Fibroblast of peridontal ligament (primary cell): ENCODE measurements around the gene MDM2.
"Not testable (repeated sequence)": the region's sequence is repeated elsewhere in the genome, so short reads cannot be mapped to it uniquely, and the experiment has no call there.

Experiments
- DNase-seq: peaks from one replicate; pipeline ENCODE4 v3.0.0-alpha.2; 2010; ENCODE audit errors: extremely low read depth

MDM2 gene

GRCh38 chr12:68785823-68786222 lies 22.2 kb upstream of the MDM2 start:
- no peak for DNase-seq

- no peak for DNase-seq
Observed at GRCh38 chr12:68786929-68787328, 21.0 kb upstream of the MDM2 start.

- DNase-seq, result no peak
Observed at GRCh38 chr12:68788554-68789143, 19.3 kb upstream of the MDM2 start.

DNA sequence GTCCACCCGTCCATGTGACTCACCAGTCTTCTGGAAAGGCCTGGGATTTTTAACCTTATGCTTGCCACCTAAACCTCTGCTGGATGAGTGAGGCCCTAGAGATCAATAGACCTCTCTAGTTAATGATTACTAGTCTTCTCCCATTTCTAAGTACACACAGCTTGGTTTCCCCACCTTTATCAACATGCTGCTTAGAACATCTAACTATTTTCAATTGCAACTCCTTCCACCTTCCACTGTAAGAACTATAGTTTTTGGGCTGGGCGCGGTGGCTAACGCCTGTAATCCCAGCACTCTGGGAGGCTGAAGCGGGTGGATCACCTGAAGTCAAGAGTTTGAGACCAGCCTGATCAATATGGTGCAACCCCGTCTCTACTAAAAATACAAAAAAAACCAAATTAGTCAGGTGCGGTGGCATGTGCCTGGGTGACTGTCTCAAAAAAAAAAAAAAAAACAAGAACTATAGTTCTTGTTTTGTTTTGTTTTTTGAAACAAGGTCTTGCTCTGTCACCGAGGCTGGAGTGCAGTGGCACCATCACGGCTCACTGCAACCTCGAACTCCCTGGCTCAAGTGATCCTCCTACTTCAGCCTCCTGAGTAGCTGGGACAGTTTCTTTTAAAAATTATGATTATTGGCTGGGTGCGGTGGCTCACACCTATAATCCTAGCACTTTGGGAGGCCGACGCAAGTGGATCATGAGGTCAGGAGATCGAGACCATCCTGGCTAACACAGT lies 18.7 kb upstream of the MDM2 start:
- DNase-seq, result no peak

DNA sequence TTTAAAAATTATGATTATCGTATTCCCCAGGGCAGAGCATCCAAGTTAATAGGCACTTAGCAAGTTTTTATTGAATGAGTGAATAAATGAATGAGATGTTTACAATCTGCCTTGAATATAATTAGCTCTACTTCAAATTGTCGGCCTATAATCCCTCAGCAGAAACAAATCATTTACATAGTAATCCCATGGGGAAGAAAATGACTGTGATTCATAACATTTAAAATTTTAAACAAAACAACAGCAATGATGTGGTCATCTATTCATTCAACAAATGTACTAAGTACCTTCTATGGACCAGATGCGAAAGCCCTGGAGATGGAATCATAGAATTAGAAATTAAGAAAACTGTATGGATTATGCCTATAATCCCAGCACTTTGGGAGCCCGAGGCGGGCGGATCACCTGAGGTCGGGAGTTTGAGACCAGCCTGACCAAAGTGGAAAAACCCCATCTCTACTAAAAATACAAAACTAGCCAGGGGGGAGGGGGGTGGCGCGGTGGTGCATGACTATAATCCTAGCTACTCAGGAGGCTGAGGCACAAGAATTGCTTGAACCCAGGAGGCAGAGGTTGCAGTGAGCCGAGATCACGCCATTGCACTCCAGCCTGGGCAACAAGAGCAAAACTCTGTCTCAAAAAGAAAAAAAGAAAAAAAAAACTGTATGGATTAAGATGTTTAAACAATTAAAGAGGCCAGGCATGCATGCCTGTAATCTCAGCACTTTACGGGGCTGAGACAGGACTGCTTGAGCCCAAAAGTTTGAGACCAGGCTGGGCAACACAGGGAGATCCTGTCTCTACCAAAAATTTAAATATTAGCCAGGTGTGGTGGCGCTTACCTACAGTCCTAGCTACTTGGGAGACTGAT lies 17.7 kb upstream of the MDM2 start:
- DNase-seq, result peak; percentile 41

- no peak for DNase-seq
Observed at GRCh38 chr12:68790952-68791234, 17.1 kb upstream of the MDM2 start.

- no peak for DNase-seq
Observed at GRCh38 chr12:68791897-68792481, 16.0 kb upstream of the MDM2 start.

GRCh38 chr12:68792952-68793351 lies 15.0 kb upstream of the MDM2 start:
- peak; percentile 18 for DNase-seq

DNA sequence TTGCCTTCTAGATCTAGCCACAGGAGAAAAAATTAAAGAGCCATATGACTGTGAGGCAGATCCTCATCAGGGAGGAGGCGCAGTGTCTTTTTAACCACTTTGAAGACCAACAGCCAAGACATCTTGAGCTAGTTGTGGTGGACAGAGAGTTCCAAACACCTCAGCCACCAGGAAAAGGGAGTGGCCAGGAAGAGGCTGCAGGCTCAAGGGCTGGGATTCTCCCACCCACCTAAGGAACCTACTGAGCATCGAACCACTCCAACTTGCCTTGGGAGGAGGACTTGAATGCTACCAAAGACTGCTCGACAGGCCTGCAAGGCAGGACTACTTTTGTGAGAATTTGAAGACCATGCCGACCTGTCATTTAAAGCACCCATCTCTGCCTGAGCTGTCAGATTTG lies 14.5 kb upstream of the MDM2 start:
- no peak for DNase-seq

DNA sequence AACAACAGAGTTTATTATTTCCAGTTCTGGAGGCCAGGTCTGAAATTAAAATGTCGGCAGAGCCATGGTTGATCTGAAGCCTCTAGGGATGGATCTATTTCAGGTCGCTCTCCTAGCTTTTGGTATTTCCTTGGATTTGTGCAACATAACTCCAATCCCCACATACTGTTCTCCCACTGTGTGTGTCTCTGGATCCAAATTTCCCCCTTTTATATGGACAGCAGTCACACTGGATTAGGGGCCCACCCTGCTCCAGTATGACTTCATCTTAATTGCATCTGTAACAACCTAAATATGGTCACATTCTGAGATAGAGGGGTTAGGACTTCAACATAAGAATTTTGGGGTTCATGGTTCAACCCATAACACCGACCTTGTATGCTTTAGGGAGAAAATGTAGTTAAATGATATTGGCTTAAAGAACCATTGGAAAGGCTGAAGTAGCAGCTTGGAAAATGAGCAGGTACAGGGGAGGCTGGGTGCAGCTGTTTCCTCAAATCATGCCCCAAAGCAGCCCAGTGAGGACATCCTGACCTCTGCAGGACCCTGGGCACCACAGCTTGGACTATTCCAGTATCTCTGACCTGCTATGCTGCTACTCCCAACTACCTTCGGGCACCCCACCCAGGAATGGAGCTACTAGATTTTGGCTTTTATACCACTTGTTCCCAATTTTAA lies 13.9 kb upstream of the MDM2 start:
- no peak for DNase-seq

DNA sequence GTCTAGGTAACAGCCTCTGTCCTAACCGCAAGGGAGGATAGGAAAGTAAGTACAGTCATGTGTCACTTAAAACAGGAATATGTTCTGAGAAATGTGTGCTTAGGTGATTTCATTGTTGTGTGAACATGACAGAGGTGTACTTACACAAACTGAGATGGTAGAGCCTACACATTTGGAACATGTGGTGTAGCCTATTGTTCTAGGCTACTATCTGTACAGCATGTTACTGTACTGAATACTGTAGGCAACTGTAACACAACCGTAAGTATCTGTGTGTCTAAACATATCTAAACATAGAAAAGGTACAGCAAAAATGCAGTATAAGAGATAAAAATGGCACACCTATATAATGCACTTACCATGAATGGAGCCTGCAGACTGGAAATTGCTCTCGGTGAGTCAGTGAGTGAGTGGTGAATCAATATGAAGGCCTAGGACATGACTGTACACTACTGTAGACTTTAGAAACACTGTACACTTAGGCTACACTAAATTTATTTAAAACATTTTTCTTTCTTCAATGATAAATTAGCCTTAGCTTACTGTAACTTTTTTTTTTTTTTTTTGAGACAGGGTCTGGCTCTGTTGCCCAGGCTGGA lies 13.2 kb upstream of the MDM2 start:
- DNase-seq, result peak; percentile 62

DNA sequence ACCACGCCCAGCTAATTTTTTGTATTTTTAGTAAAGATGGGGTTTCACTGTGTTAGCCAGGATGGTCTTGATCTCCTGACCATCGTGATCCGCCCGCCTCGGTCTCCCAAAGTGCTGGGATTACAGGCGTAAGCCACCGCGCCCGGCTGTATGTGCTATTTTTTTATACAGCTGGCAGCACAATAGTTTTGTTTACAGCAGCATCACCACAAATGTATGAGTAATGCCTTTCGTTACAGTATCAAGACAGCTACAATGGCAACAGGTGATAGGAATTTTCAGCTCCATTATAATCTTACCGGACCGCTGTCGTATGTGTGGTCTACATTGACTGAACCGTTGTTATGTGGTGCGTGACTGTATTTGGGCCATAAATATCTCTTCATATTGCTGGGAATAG lies 11.6 kb upstream of the MDM2 start:
- no peak for DNase-seq

GRCh38 chr12:68798882-68799234 lies 9.1 kb upstream of the MDM2 start:
- DNase-seq, result no peak

- no peak for DNase-seq
Observed at GRCh38 chr12:68800294-68800693, 7.7 kb upstream of the MDM2 start.

DNA sequence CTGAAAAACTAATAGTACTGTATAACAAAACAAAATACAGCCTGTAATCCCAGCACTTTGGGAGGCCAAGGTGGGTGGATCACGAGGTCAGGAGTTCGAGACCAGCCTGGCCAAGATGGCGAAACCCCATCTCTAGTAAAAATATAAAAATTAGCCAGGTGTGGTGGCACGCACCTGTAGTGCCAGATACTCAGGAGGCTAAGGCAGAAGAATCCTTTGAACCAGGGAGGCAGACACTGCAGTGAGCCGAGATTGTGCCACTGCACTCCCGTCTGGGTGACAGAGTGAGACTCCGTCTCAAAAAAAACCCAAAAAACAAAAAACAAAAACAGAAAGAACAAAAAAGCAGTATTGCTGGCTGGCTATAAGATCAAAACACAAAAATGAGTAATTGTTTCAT lies 6.9 kb upstream of the MDM2 start:
- DNase-seq, result not testable (repeated sequence)

- not testable (repeated sequence) for DNase-seq
Observed at GRCh38 chr12:68802372-68802745, 5.6 kb upstream of the MDM2 start.

DNA sequence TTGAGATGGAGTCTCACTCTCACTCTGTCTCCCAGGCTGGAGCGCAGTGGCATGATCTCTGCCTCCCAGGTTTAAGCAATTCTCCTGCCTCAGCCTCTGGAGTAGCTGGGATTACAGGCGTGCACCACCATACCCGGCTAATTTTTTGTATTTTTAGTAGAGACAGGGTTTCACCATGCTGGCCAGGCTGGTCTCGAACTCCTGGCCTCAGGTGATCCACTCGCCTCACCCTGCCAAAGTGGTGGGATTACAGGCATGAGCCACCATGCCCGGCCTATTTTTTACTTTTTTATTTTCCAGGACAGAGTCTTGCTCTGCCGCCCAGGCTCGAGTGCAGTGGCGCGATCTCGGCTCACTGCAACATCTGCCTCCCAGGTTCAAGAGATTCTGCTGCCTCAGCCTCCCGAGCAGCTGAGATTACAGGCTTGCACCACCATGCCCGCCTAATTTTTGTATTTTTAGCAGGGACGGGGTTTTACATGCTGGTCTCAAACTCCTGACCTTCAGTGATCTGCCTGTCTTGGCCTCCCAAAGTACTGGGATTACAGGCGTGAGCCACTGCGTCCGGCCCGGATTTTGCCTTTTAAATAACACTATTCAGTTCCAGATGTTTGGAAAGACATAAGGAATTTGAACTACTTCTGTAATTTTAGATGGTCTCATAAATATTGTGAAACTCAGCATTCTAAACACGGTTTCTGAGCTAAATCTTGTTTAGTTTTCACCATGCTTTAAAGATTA lies 4.9 kb upstream of the MDM2 start:
- peak; percentile 93 for DNase-seq

DNA sequence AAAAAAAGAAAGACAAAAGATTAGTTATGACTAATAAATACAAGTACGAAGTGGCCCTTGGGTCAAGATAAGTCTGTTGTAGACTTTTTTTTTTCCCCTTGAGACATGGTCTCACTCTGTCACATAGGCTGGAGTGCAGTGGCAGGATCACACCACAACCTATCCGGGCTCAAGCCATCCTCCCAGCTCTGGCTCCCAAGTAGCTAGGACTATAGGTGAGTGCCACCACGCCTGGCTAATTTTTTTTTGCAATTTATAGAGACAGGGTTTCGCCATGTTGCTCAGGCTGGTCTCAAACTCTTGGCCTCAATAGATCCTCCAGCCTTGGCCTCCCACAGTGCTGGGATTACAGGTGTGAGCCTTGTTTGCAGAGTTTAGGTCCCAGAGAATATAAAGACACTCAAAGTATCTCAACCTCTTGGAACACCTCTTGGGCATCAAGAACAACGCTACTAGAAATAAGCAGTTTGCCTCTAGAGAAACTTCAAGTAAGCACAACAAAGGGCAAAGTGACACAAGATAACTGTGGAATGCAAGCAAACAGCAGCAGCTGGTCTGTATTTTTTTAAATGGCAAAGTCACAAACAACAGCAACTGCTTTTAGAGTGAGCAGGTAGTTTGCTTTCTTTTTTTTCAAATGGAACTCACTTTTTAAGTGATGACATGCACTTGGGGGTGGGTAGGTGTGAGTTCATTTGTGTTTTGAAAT lies 3.9 kb upstream of the MDM2 start:
- DNase-seq, result no peak

DNA sequence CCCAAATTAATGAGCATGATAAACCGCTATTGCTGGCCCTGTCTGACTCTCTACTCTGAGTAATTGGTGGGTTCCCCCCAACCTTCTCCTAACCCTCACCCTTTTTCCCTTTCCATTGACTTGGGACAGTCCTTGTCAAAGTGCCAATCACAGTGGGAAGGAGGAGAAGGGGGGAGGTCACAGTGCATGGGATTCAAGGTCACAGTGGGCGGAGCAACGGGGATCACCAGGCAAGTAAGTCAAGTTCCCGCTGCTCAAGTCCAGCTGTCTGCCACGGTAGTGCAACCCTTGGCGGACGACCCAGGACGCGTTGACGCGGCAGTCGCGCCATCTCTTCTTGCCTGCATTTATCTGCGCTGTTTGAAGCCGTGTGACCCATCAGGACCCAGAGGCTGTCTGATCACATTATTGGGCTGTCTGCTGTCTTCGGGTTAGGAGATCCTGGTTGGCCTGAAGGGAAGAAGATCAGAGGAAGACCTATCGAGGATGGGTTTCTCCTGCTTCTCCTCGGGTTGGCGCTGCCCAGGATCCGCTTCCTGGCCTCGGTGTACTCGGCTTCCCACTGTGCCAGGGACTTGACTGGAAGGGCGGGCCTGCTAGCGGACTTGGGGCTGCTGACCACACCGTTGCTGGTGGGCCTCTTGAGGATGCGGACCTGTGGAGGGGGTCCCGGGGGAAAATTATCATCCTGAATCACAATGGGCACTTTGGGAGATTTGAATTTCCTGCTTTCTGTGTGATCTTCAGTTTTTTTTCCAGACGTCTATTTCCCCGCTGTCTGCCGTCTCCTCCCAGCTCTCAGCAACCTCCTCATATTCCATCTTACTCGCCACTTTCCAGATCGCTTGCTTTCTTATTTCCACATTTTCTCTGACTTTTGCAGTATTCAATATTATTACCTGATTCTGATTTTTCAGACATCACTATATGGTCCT lies 3.1 kb upstream of the MDM2 start:
- no peak for DNase-seq
